ENCODE measurements around the gene CYP3A5.
A peak's percentile ranks its signal among the peaks of the same experiment; 100 is the strongest.

Gene CYP3A5

DNA sequence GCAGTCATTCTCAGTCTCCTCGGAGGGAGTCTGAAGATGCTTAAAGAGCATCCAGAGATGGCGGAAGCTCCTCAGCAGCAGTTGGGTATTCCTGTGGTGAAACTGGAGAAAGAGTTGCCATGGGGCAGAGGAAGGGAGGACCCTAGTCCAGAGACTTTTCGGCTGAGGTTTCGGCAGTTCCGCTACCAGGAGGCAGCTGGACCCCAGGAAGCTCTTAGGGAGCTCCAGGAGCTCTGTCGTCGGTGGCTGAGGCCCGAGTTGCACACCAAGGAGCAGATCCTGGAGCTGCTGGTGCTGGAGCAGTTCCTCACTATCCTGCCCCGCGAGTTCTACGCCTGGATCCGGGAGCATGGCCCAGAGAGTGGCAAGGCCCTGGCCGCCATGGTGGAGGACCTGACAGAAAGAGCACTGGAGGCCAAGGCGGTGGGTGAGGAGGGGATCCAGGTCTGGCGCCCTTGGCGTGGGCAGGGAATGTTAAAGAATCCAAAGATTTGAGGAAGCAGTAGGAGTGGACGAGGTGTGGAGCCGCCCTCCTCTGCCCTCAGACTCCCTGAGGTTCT is 60.1 kb downstream of the CYP3A5 start:
- TF ChIP-seq EZH2 (IDR thresholded peaks at IDR 0.05; ENCODE audit: borderline replicate concordance, low read length) = no peak
- TF ChIP-seq CTCF (IDR thresholded peaks at IDR 0.05; ENCODE audit: low read length) = no peak
- Histone ChIP-seq H3K4me3 (ENCODE audit: low read depth, low read length, poor library complexity, severe bottlenecking) (no peak overlapping the region), H3K36me3 (ENCODE audit: insufficient read depth, low read length) (peaks cover 66% of the 10 kb centered on the region), H3K4me2 (ENCODE audit: low read length) (no peak overlapping the region), H3K9me3 (ENCODE audit: low read length) (no peaks in the 10 kb centered on the region), H3K27ac (ENCODE audit: low read depth, low read length, poor library complexity, severe bottlenecking) (no peak overlapping the region), H3K9me2 (ENCODE audit: low read depth, low read length) (no peaks in the 10 kb centered on the region), H4K20me1 (ENCODE audit: insufficient read depth, low read length) (no peaks in the 10 kb centered on the region), H3K9ac (ENCODE audit: low read length) (no peak overlapping the region), H3K4me1 (ENCODE audit: insufficient read depth, low read length, severe bottlenecking) (peaks cover 17% of the 10 kb centered on the region), H3K27me3 (ENCODE audit: insufficient read depth, low read length) (no peaks in the 10 kb centered on the region), H3F3A (ENCODE audit: insufficient read depth, low read length) (no peaks in the 10 kb centered on the region), H3K79me2 (ENCODE audit: insufficient read depth, low read length) (0 out of 2 replicates have a peak, but pooled peaks cover 5% of the 10 kb centered on the region), H2AFZ (ENCODE audit: low read length) (no peak overlapping the region)

DNA sequence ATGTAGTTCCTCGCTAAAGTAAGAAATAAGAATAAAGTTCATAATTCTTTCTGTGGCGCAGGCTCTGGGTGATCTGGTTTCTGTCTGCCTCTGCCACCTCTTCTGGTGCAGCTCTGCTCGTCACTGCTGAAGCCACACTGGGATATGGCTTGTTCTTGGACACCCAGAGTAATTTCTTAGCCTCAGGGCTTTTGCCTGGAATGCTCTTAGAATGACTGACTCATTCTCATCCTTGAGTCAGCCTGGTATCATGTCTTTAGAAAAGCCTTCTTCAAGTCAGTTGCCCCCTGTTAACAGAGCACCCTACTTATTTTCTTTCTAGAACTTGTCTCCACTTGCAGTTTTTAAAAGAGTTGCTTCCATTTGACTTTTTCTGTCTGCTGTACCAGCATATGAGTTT is 61.1 kb downstream of the CYP3A5 start:
- H2AFZ ChIP-seq (ENCODE audit: low read length) = no peak overlapping the region
- no peak for TF ChIP-seq EZH2 (IDR thresholded peaks at IDR 0.05; ENCODE audit: borderline replicate concordance, low read length)
- TF ChIP-seq CTCF (IDR thresholded peaks at IDR 0.05; ENCODE audit: low read length) = no peak
- H3K27ac ChIP-seq (ENCODE audit: low read depth, low read length, poor library complexity, severe bottlenecking) = no peak overlapping the region
- H3K9me3 ChIP-seq (ENCODE audit: low read length) = no peaks in the 10 kb centered on the region
- no peak overlapping the region for H3K4me2 ChIP-seq (ENCODE audit: low read length)
- no peaks in the 10 kb centered on the region for H4K20me1 ChIP-seq (ENCODE audit: insufficient read depth, low read length)
- H3K9me2 ChIP-seq (ENCODE audit: low read depth, low read length) = no peaks in the 10 kb centered on the region
- H3K4me1 ChIP-seq (ENCODE audit: insufficient read depth, low read length, severe bottlenecking) = peaks cover 17% of the 10 kb centered on the region
- H3K27me3 ChIP-seq (ENCODE audit: insufficient read depth, low read length) = no peaks in the 10 kb centered on the region
- 0 out of 2 replicates have a peak, but pooled peaks cover 5% of the 10 kb centered on the region for H3K79me2 ChIP-seq (ENCODE audit: insufficient read depth, low read length)
- no peak overlapping the region for H3K4me3 ChIP-seq (ENCODE audit: low read depth, low read length, poor library complexity, severe bottlenecking)
- no peak overlapping the region for H3K9ac ChIP-seq (ENCODE audit: low read length)
- no peaks in the 10 kb centered on the region for H3F3A ChIP-seq (ENCODE audit: insufficient read depth, low read length)
- peaks cover 56% of the 10 kb centered on the region for H3K36me3 ChIP-seq (ENCODE audit: insufficient read depth, low read length)

DNA sequence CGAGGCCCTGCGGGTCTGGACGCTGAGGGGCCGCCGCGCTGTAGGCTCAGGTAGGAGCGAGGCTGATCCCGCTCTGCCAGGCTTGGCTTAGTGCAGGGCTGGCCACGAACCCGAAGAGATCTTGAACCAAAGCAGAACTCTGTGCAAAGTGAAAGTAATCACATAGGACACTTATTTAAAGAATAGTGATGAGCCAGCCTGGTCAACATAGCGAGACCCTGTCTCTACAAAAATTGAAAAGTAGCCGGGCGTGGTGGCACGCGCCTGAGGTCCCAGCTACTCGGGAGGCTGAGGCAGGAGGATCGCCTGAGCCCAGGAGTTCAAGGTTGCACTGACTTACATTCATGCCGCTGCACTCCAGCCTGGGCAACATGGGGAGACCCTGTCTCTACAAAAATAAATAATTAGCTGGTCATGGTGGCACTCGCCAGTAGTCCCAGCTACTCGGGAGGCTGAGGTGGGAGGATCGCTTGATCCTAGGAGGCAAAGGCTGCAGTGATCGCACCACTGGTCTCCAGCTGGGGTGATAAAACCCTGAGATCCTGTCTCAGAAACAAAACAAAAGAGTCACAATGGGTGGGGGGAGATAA is 62.5 kb downstream of the CYP3A5 start:
- Histone ChIP-seq H3K4me3 (ENCODE audit: low read depth, low read length, poor library complexity, severe bottlenecking) (peak overlapping the region; percentile 88), H3K79me2 (ENCODE audit: insufficient read depth, low read length) (0 out of 2 replicates have a peak, but pooled peaks cover 5% of the 10 kb centered on the region), H3K4me1 (ENCODE audit: insufficient read depth, low read length, severe bottlenecking) (peaks cover 17% of the 10 kb centered on the region), H3K9me3 (ENCODE audit: low read length) (no peaks in the 10 kb centered on the region), H3K36me3 (ENCODE audit: insufficient read depth, low read length) (peaks cover 42% of the 10 kb centered on the region), H3K27ac (ENCODE audit: low read depth, low read length, poor library complexity, severe bottlenecking) (no peak overlapping the region), H3K4me2 (ENCODE audit: low read length) (peak overlapping the region; percentile 91), H3K27me3 (ENCODE audit: insufficient read depth, low read length) (no peaks in the 10 kb centered on the region), H4K20me1 (ENCODE audit: insufficient read depth, low read length) (no peaks in the 10 kb centered on the region), H3K9ac (ENCODE audit: low read length) (peak overlapping the region; percentile 90), H3K9me2 (ENCODE audit: low read depth, low read length) (no peaks in the 10 kb centered on the region), H3F3A (ENCODE audit: insufficient read depth, low read length) (no peaks in the 10 kb centered on the region), H2AFZ (ENCODE audit: low read length) (no peak overlapping the region)
- no peak for TF ChIP-seq EZH2 (IDR thresholded peaks at IDR 0.05; ENCODE audit: borderline replicate concordance, low read length)
- TF ChIP-seq CTCF (IDR thresholded peaks at IDR 0.05; ENCODE audit: low read length) = no peak

Data from OCI-LY1 (cell line).